WTC11 (cell line): ENCODE measurements around the gene RNF6.

Source experiments
- ATF1 ChIP-seq: sonication (generic); formaldehyde crosslinking; IDR thresholded peaks from 2 replicates; pipeline ENCODE4 v1.8.1; 2023; ENCODE audit warnings: mild to moderate bottlenecking, moderate library complexity, missing genetic modification reagents
- ATF2 ChIP-seq: sonication (generic); formaldehyde crosslinking; IDR thresholded peaks from 2 replicates; pipeline ENCODE4 v1.8.1; 2022; ENCODE audit warnings: low read depth, missing genetic modification reagents, borderline replicate concordance
- CTCF ChIP-seq: fragments of 200-600 bp; IDR thresholded peaks from 2 replicates; pipeline ENCODE4 v1.8.0; 2022; ENCODE audit warnings: antibody characterized with exemption
- GABPB1 ChIP-seq: sonication (generic); formaldehyde crosslinking; IDR thresholded peaks from 2 replicates; pipeline ENCODE4 v1.8.1; 2023; ENCODE audit warnings: mild to moderate bottlenecking, missing genetic modification reagents
- MAX ChIP-seq: sonication (generic); formaldehyde crosslinking; IDR thresholded peaks from 2 replicates; pipeline ENCODE4 v1.8.0; 2022; ENCODE audit warnings: mild to moderate bottlenecking, missing genetic modification reagents
- NR2C2 ChIP-seq: sonication (generic); formaldehyde crosslinking; IDR thresholded peaks from 2 replicates; pipeline ENCODE4 v1.8.0; 2022; ENCODE audit warnings: mild to moderate bottlenecking, missing genetic modification reagents
- RELA ChIP-seq: sonication (generic); formaldehyde crosslinking; IDR thresholded peaks from 2 replicates; pipeline ENCODE4 v1.8.1; 2022; ENCODE audit warnings: missing genetic modification reagents, mild to moderate bottlenecking, borderline replicate concordance
- TEAD4 ChIP-seq: sonication (generic); formaldehyde crosslinking; IDR thresholded peaks from 2 replicates; pipeline ENCODE4 v1.8.0; 2022; ENCODE audit warnings: mild to moderate bottlenecking, missing genetic modification reagents
- TP53 ChIP-seq: sonication (generic); formaldehyde crosslinking; IDR thresholded peaks from 2 replicates; pipeline ENCODE4 v1.8.1; 2023; ENCODE audit warnings: mild to moderate bottlenecking, missing genetic modification reagents
- ZBTB43 ChIP-seq: sonication (generic); formaldehyde crosslinking; IDR thresholded peaks from 2 replicates; pipeline ENCODE4 v1.8.1; 2023; ENCODE audit warnings: mild to moderate bottlenecking, missing genetic modification reagents
- ZNF138 ChIP-seq: sonication (generic); formaldehyde crosslinking; conservative IDR thresholded peaks from 2 replicates; pipeline ENCODE4 v1.8.1; 2022; ENCODE audit warnings: mild to moderate bottlenecking, moderate library complexity, missing genetic modification reagents
- ZNF416 ChIP-seq: fragments of 250-450 bp; sonication (Bioruptor Pico); IDR thresholded peaks from 2 replicates; pipeline ENCODE4 v1.9.0; 2021; ENCODE audit warnings: mild to moderate bottlenecking, inconsistent platforms
- ZNF512 ChIP-seq: sonication (generic); formaldehyde crosslinking; IDR thresholded peaks from 2 replicates; pipeline ENCODE4 v1.8.1; 2022; ENCODE audit warnings: missing genetic modification reagents, borderline replicate concordance

- no peak for TF ChIP-seq CTCF
- TF ChIP-seq ATF2 = no peak
- TF ChIP-seq ZNF416 (CRISPR knock-in tag) = no peak
- TF ChIP-seq MAX (CRISPR knock-in tag) = no peak
- no peak for TF ChIP-seq ZNF512 (CRISPR knock-in tag)
- no peak for TF ChIP-seq TEAD4
- TF ChIP-seq ZBTB43 (CRISPR knock-in tag) = no peak
- TF ChIP-seq NR2C2 = no peak
- TF ChIP-seq ATF1 (CRISPR knock-in tag) = no peak
- TF ChIP-seq GABPB1 (CRISPR knock-in tag) = no peak
- TF ChIP-seq RELA (CRISPR knock-in tag) = no peak
- no peak for TF ChIP-seq ZNF138 (CRISPR knock-in tag)
- no peak for TF ChIP-seq TP53 (CRISPR knock-in tag)
These were observed 24.0 kb downstream of the RNF6 start for GRCh38 chr13:26198116-26198515.
